ENCODE measurements around the gene CHCHD6. TPM values are rescaled to one million over a fixed set of nuclear protein-coding genes. Genes with fewer than 3 reads are reported as not detected.

Gene CHCHD6
- total and polyA plus RNA-seq, 2 donors (not counting 3 experiments of a cell fraction or from before 2014, with no cell fraction given) = 8.4 to 10.1 TPM

GRCh38 chr3:126747768-126748167 lies 43.7 kb downstream of the CHCHD6 start:
- no peaks in the 10 kb centered on the region for H3K4me1 ChIP-seq (ENCODE audit: control insufficient read depth, extremely low read depth, insufficient read depth, low read length)
- no peaks in the 10 kb centered on the region for H3K79me2 ChIP-seq (ENCODE audit: control insufficient read depth, insufficient read depth, low read length)
- no peak overlapping the region for H3K27ac ChIP-seq (ENCODE audit: insufficient read depth, low read depth, low read length)
- CTCF ChIA-PET = interaction anchor here (1.0 kb wide), 1 partner anchor 10 kb away, joined by 3 read pairs; no protein-coding TSS in a partner anchor
- FAIRE-seq (no peak), DNase-seq (ENCODE audit: low read depth, low spot score) (no peak)
- no peak overlapping the region for H3K4me2 ChIP-seq (ENCODE audit: insufficient read depth, low read length)
- H3K36me3 ChIP-seq (ENCODE audit: control insufficient read depth in 2 of 2, extremely low read depth in 1 of 2, insufficient read depth in 2 of 2, low read length in 2 of 2) = no peaks in the 10 kb centered on the region
- no peak overlapping the region for H3K4me3 ChIP-seq (replicated peaks in 1 of 3; ENCODE audit: insufficient read depth in 1 of 3, low read depth in 1 of 3, low read length in 3 of 3)
- H3K9me1 ChIP-seq (replicated peaks; ENCODE audit: control insufficient read depth, extremely low read depth, insufficient read depth, low read length) = no peaks in the 10 kb centered on the region
- H2AFZ ChIP-seq (ENCODE audit: low read depth, low read length) = no peak overlapping the region
- intact Hi-C loops (cut with micrococcal nuclease) (no loop called here), dilution Hi-C loops (cut with MboI; ENCODE audit: extremely low pct_ligation_motif_present, low sequenced_read_pairs) (no loop called here)
- H3K9ac ChIP-seq (replicated peaks; ENCODE audit: extremely low read depth, insufficient read depth, low read length) = no peak overlapping the region
- H3K27me3 ChIP-seq (ENCODE audit: control insufficient read depth in 2 of 2, insufficient read depth in 2 of 2, low read length in 2 of 2) = no peaks in the 10 kb centered on the region
- no peaks in the 10 kb centered on the region for H4K20me1 ChIP-seq (replicated peaks; ENCODE audit: control insufficient read depth, extremely low read depth, insufficient read depth, low read length)
- H3K9me3 ChIP-seq (replicated peaks; ENCODE audit: control insufficient read depth, insufficient read depth, low read length) = no peaks in the 10 kb centered on the region
- POLR2A ChIA-PET = no interaction called here
- no TSS peak for BruUV-seq (replicated peaks)
- TF ChIP-seq CTCF (IDR thresholded peaks at IDR 0.05; ENCODE audit: extremely low read depth in 1 of 2, insufficient read depth in 1 of 2, low read depth in 1 of 2, low read length in 2 of 2) = no peak
- no peak for TF ChIP-seq EZH2 (IDR thresholded peaks at IDR 0.05; ENCODE audit: borderline replicate concordance, low read depth, low read length, severe bottlenecking)
- no peak for TF ChIP-seq GATA2 (IDR thresholded peaks at IDR 0.05; ENCODE audit: insufficient read depth, insufficient read length, low read depth, low read length)
- TF ChIP-seq MYC (IDR thresholded peaks at IDR 0.05; ENCODE audit: low read depth, low read length) = no peak
- no peak for TF ChIP-seq POLR2AphosphoS5 (IDR thresholded peaks at IDR 0.05; ENCODE audit: insufficient read depth, low read depth, low read length)
- no peak for TF ChIP-seq FOS (IDR thresholded peaks at IDR 0.05; ENCODE audit: borderline replicate concordance, insufficient read depth, low read length)
- no peak for TF ChIP-seq JUN (IDR thresholded peaks at IDR 0.05; ENCODE audit: borderline replicate concordance, insufficient read depth, insufficient read length, low read depth)
- no peak for TF ChIP-seq MAX (IDR thresholded peaks at IDR 0.05; ENCODE audit: insufficient read depth, insufficient read length)
- TF ChIP-seq POLR2A (IDR thresholded peaks at IDR 0.05; ENCODE audit: low read depth, low read length) = no peak

Data from endothelial cell of umbilical vein (primary cell).